HCT116 (cell line): ENCODE results near the gene PER2.

ENCODE experiments used
- CTCF ChIP-seq, 3 experiments: fragments of 200-600 bp in 1 of 3; sonication (generic) in 1 of 3; IDR thresholded peaks in 2 of 3; conservative IDR thresholded peaks in 1 of 3; 2 replicates each; pipeline ENCODE4 v1.5.1; 2012 to 2017; ENCODE audit warnings: low read depth in 2 of 3, low read length in 2 of 3, antibody characterized with exemption in 1 of 3, borderline replicate concordance in 1 of 3, control low read depth in 1 of 3, mild to moderate bottlenecking in 1 of 3, mixed read lengths in 1 of 3, mixed run types in 1 of 3, moderate library complexity in 1 of 3; ENCODE audit not compliant: insufficient read depth in 1 of 3
- FOSL1 ChIP-seq: IDR thresholded peaks from 2 replicates; pipeline ENCODE4 v1.6.1; 2012; ENCODE audit warnings: low read depth
- POLR2A ChIP-seq: IDR thresholded peaks from 2 replicates; pipeline ENCODE4 v1.7.0; 2011; ENCODE audit warnings: borderline replicate concordance; ENCODE audit not compliant: insufficient read depth, insufficient read length; ENCODE audit errors: extremely low read depth
- YY1 ChIP-seq: IDR thresholded peaks from 2 replicates; pipeline ENCODE4 v1.6.1; 2011; ENCODE audit warnings: low read length, low read depth, moderate library complexity, mild to moderate bottlenecking; ENCODE audit not compliant: insufficient replicate concordance; ENCODE audit errors: extremely low read depth
- ZBTB33 ChIP-seq: IDR thresholded peaks from 2 replicates; pipeline ENCODE4 v1.6.1; 2011; ENCODE audit warnings: mild to moderate bottlenecking, low read length, moderate library complexity; ENCODE audit not compliant: insufficient replicate concordance; ENCODE audit errors: extremely low read depth

GRCh38 chr2:238224356-238225035 lies 63.9 kb downstream of the PER2 start:
- TF ChIP-seq CTCF (IDR thresholded peaks at IDR 0.05 in 2 of 3, conservative IDR thresholded peaks at IDR 0.05 in 1 of 3; ENCODE audit: borderline replicate concordance in 1 of 3, insufficient read depth in 1 of 3, low read depth in 2 of 3, low read length in 2 of 3), result no peak
- TF ChIP-seq YY1, result no peak
- TF ChIP-seq FOSL1, result no peak
- TF ChIP-seq POLR2A, result no peak
- no peak for TF ChIP-seq ZBTB33
